HEK293 (cell line): Measurements from ENCODE around the gene PRKAB2.

ENCODE experiments used
- CTCF ChIP-seq: fragments of 450-650 bp; formaldehyde crosslinking; IDR thresholded peaks from 2 replicates; pipeline ENCODE4 v1.5.1; 2016; ENCODE audit warnings: missing biosample characterization, missing genetic modification characterization
- KLF7 ChIP-seq: fragments of 450-650 bp; formaldehyde crosslinking; IDR thresholded peaks from 2 replicates; pipeline ENCODE4 v1.5.1; 2016; ENCODE audit warnings: missing biosample characterization, missing genetic modification characterization, borderline replicate concordance
- REST ChIP-seq: fragments of 450-650 bp; formaldehyde crosslinking; IDR thresholded peaks from 2 replicates; pipeline ENCODE4 v1.5.1; 2016; ENCODE audit warnings: missing biosample characterization, missing genetic modification characterization
- TSHZ1 ChIP-seq: fragments of 450-650 bp; formaldehyde crosslinking; IDR thresholded peaks from 2 replicates; pipeline ENCODE4 v1.5.1; 2016; ENCODE audit warnings: missing biosample characterization, missing genetic modification characterization, borderline replicate concordance
- ZBTB17 ChIP-seq: fragments of 450-650 bp; formaldehyde crosslinking; IDR thresholded peaks from 2 replicates; pipeline ENCODE4 v1.5.1; 2016; ENCODE audit warnings: missing biosample characterization, missing genetic modification characterization
- ZNF121 ChIP-seq: fragments of 450-650 bp; formaldehyde crosslinking; IDR thresholded peaks from 2 replicates; pipeline ENCODE4 v1.5.1; 2016; ENCODE audit warnings: missing biosample characterization, missing genetic modification characterization
- ZNF146 ChIP-seq: fragments of 450-650 bp; formaldehyde crosslinking; IDR thresholded peaks from 2 replicates; pipeline ENCODE4 v1.5.1; 2016; ENCODE audit warnings: missing biosample characterization, missing genetic modification characterization
- ZNF274 ChIP-seq, 2 experiments: fragments of 200-500 bp in 1 of 2; fragments of 450-650 bp in 1 of 2; sonication (Bioruptor generic) in 1 of 2; formaldehyde crosslinking in 1 of 2; IDR thresholded peaks; 2 replicates each; pipeline versions ENCODE4 v1.5.1 to v1.6.1; 2014 to 2016; ENCODE audit warnings: borderline replicate concordance in 1 of 2, inconsistent platforms in 1 of 2, low read length in 1 of 2, missing biosample characterization in 1 of 2, missing genetic modification characterization in 1 of 2
- ZNF362 ChIP-seq: fragments of 450-650 bp; formaldehyde crosslinking; IDR thresholded peaks from 2 replicates; pipeline ENCODE4 v1.5.1; 2016; ENCODE audit warnings: missing biosample characterization, missing genetic modification characterization
- ZNF510 ChIP-seq: fragments of 450-650 bp; formaldehyde crosslinking; IDR thresholded peaks from 2 replicates; pipeline ENCODE4 v1.5.1; 2018; ENCODE audit warnings: mild to moderate bottlenecking, missing genetic modification characterization, missing biosample characterization; ENCODE audit not compliant: insufficient replicate concordance
- ZSCAN18 ChIP-seq: fragments of 450-650 bp; formaldehyde crosslinking; IDR thresholded peaks from 2 replicates; pipeline ENCODE4 v1.5.1; 2016; ENCODE audit warnings: missing biosample characterization, missing genetic modification characterization
- ZSCAN4 ChIP-seq: fragments of 450-650 bp; formaldehyde crosslinking; IDR thresholded peaks from 2 replicates; pipeline ENCODE4 v1.5.1; 2017; ENCODE audit warnings: missing biosample characterization, missing genetic modification characterization

GRCh38 chr1:147124266-147124665 is 48.0 kb downstream of the PRKAB2 start:
- TF ChIP-seq CTCF (tag by site-specific recombination) (no peak), ZSCAN4 (no peak), TSHZ1 (tag by site-specific recombination) (no peak), KLF7 (no peak), ZNF510 (tag by site-specific recombination) (no peak), REST (tag by site-specific recombination) (no peak), ZNF146 (tag by site-specific recombination) (no peak), ZNF274 (IDR thresholded peaks at IDR 0.05; ENCODE audit: low read length) (no peak), ZNF274 (tag by site-specific recombination; IDR thresholded peaks at IDR 0.05; ENCODE audit: borderline replicate concordance) (no peak), ZNF121 (no peak), ZSCAN18 (no peak), ZNF362 (no peak), ZBTB17 (tag by site-specific recombination) (no peak)
